Measurements from ENCODE around the gene TFAM. TPM values are rescaled to one million over a fixed set of nuclear protein-coding genes. Genes with fewer than 3 reads are reported as not detected.
"Not testable (repeated sequence)": the region's sequence is repeated elsewhere in the genome, so short reads cannot be mapped to it uniquely, and the experiment has no call there.

The TFAM gene
- total and polyA plus RNA-seq, 8 donors, result 2.1 to 17.1 (median 11.7) TPM

DNA sequence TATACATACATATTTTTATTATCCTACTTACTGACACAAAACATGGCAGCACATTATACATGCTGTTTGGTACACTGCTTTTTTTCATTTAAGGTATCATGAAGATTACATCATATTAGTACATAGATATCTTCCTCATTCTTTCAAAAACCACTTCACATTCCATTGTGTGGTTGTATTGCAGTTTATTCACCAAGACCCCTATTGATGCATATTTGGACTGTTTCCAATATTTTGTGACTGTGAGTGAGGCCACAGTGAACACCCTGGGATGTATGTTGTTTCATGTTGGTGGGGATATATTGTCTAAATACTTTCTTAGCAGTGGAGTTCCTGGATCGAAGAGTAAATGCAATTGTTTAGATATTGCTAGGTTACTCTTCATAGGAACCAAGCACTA, 39.0 kb downstream of the TFAM start:
- H3K4me3 ChIP-seq, result no peak overlapping the region
- no peaks in the 10 kb centered on the region for H3K9me3 ChIP-seq
- H3K36me3 ChIP-seq, result no peaks in the 10 kb centered on the region
- TF ChIP-seq, protein P1, sequence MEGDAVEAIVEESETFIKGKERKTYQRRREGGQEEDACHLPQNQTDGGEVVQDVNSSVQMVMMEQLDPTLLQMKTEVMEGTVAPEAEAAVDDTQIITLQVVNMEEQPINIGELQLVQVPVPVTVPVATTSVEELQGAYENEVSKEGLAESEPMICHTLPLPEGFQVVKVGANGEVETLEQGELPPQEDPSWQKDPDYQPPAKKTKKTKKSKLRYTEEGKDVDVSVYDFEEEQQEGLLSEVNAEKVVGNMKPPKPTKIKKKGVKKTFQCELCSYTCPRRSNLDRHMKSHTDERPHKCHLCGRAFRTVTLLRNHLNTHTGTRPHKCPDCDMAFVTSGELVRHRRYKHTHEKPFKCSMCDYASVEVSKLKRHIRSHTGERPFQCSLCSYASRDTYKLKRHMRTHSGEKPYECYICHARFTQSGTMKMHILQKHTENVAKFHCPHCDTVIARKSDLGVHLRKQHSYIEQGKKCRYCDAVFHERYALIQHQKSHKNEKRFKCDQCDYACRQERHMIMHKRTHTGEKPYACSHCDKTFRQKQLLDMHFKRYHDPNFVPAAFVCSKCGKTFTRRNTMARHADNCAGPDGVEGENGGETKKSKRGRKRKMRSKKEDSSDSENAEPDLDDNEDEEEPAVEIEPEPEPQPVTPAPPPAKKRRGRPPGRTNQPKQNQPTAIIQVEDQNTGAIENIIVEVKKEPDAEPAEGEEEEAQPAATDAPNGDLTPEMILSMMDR (IDR thresholded peaks at IDR 0.05), result no peak
- ATAC-seq, result no peak
- WGBS, 2 donors, result 83 to 93% methylated on average over 1 of the region's 1 CpG
- no peaks in the 10 kb centered on the region for H3K27me3 ChIP-seq
- DNase-seq, result no peak
- intact Hi-C loops (cut with DNase I), result no loop called here
- no peak overlapping the region for H3K27ac ChIP-seq
- H3K4me1 ChIP-seq, result no peaks in the 10 kb centered on the region
- FAIRE-seq, result no peak

DNA sequence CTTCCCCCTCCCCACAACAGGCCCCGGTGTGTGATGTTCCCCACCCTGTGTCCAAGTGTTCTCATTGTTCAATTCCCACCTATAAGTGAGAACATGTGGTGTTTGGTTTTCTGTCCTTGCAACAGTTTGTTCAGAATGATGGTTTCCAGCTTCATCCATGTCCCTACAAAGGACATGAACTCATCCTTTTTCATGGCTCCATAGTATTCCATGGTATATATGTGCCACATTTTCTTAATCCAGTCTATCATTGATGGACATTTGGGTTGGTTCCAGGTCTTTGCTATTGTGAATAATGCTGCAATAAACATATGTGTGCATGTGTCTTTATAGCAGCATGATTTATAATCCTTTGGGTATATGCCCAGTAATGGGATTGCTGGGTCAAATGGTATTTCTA, 43.2 kb downstream of the TFAM start:
- H3K27ac ChIP-seq; H3K27me3 ChIP-seq; H3K4me3 ChIP-seq; H3K9me3 ChIP-seq; H3K36me3 ChIP-seq; intact Hi-C loops (cut with DNase I); DNase-seq; ATAC-seq; FAIRE-seq; H3K4me1 ChIP-seq: not testable (repeated sequence)
- WGBS, 2 donors, result 97 to 100% methylated on average over 1 of the region's 1 CpG

DNA sequence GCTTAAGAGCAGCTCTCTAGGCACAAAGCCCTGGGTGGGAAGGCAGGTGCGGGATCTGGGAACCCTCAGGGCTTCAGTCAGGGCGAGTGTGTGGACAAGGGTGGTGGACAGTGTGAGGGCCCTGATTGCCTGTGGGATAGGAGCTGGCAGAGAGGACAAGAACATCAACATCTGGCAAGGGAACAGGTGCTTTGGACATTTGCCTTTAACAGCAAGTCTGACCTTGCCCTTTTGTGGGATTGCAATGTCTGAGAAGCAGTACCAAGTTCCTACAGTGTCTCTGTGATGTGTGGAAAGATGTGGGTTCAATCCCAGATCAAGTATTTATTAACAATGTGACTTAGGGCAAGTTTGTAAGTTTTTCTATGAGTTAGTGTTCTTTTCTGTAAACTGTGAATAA, 46.7 kb downstream of the TFAM start:
- TF ChIP-seq, protein P1 (IDR thresholded peaks at IDR 0.05), result no peak
- H3K27ac ChIP-seq, result no peak overlapping the region
- H3K36me3 ChIP-seq, result no peaks in the 10 kb centered on the region
- H3K4me1 ChIP-seq, result peaks cover 0 to 4% (median 0%) of the 10 kb centered on the region in 3 donors
- H3K27me3 ChIP-seq, result no peaks in the 10 kb centered on the region
- DNase-seq (no peak), FAIRE-seq (no peak), ATAC-seq (no peak)
- WGBS, 2 donors, result 92 to 95% methylated on average over 2 of the region's 2 CpGs
- intact Hi-C loops (cut with DNase I), result no loop called here
- H3K9me3 ChIP-seq, result no peaks in the 10 kb centered on the region
- no peak overlapping the region for H3K4me3 ChIP-seq

DNA sequence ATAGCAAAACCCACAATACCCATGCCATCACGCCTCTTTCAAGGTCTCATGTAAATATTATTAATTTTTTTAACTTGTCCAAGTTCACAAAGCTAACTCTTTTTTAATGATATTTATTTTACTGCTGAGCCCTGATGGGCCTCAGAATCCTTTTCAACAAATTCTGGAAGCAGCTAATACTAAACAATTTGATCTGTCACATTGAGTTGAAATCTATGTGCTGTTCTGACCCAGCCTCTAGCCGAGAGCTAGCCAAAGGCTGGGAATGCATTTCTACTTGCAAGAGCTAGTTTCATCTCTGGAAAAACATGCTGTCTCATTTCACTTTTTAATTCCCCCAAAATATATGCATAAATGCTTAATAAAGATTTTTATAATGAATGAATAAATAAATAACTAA, 47.9 kb downstream of the TFAM start:
- WGBS, 2 donors, result 72 to 73% methylated on average over 2 of the region's 2 CpGs
- intact Hi-C loops (cut with DNase I), result no loop called here
- H3K4me1 ChIP-seq, result peaks cover 0 to 4% (median 0%) of the 10 kb centered on the region in 3 donors
- TF ChIP-seq, protein P1 (IDR thresholded peaks at IDR 0.05), result no peak
- no peaks in the 10 kb centered on the region for H3K27me3 ChIP-seq
- ATAC-seq, result no peak
- DNase-seq, result no peak
- H3K36me3 ChIP-seq, result no peaks in the 10 kb centered on the region
- no peak overlapping the region for H3K4me3 ChIP-seq
- H3K9me3 ChIP-seq, result no peaks in the 10 kb centered on the region
- FAIRE-seq, result no peak
- no peak overlapping the region for H3K27ac ChIP-seq

DNA sequence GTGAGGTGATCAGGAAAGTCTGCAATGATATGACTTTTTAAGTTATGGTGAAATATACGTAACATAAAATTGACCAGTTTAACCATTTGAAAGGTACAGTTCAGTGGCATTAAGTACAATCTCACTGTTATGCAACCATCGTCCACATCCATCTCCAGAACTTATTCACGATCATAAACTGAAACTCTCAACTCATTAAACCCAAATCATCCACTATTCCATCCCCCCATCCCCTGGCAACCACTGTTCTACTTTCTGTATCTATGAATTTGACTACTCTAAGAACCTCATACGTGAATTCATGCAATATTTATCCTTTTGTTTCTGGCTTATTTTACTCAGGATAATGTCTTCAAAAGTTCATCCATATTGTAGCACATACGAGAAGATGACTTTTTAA, 48.4 kb downstream of the TFAM start:
- FAIRE-seq, result no peak
- no peak for ATAC-seq
- Histone ChIP-seq H3K27me3 (no peaks in the 10 kb centered on the region), H3K27ac (no peak overlapping the region), H3K4me1 (peaks cover 0 to 4% (median 0%) of the 10 kb centered on the region in 3 donors), H3K4me3 (no peak overlapping the region), H3K36me3 (no peaks in the 10 kb centered on the region), H3K9me3 (no peaks in the 10 kb centered on the region)
- intact Hi-C loops (cut with DNase I), result no loop called here
- 76 to 87% methylated on average over 5 of the region's 5 CpGs for WGBS, 2 donors
- TF ChIP-seq, protein P1 (IDR thresholded peaks at IDR 0.05), result no peak
- no peak for DNase-seq

Data from pancreas (tissue), 10 donors.